Measurements from ENCODE around the gene ANAPC4.

GRCh38 chr4:25377572-25378436, 741 bp downstream of the ANAPC4 start:
- no peak for TF ChIP-seq EED (CRISPR knock-in tag; IDR thresholded peaks at IDR 0.05)
- no peak for TF ChIP-seq ZNF253 (CRISPR knock-in tag; IDR thresholded peaks at IDR 0.05; ENCODE audit: borderline replicate concordance)
- TF ChIP-seq CCDC6 (CRISPR knock-in tag; IDR thresholded peaks at IDR 0.05), result no peak
- TF ChIP-seq NFIC (IDR thresholded peaks at IDR 0.05; ENCODE audit: low read length), result no peak
- TF ChIP-seq CTCF (CRISPR knock-in tag; IDR thresholded peaks at IDR 0.05), result no peak
- no peak; a peak in 1 of 4 replicates for TF ChIP-seq POLR2A (IDR thresholded peaks at IDR 0.05; ENCODE audit: insufficient read depth in 1 of 2, low read depth in 2 of 2, low read length in 2 of 2)
- TF ChIP-seq GABPA (IDR thresholded peaks at IDR 0.05; ENCODE audit: low read depth, low read length), result no peak
- TF ChIP-seq GABPA (CRISPR knock-in tag; IDR thresholded peaks at IDR 0.05; ENCODE audit: low read depth), result no peak
- TF ChIP-seq MAFK (conservative IDR thresholded peaks at IDR 0.05 in 1 of 2, IDR thresholded peaks at IDR 0.05 in 1 of 2; ENCODE audit: low read length in 2 of 2), result no peak
